HG03520 (cell line): ENCODE data around the gene TOR1AIP2.

Experiments
- ATAC-seq: cut with Tn5 transposase; IDR thresholded peaks from one replicate; pipeline ENCODE4 v1.9.1; 2021; ENCODE audit warnings: mild to moderate bottlenecking, moderate library complexity; ENCODE audit not compliant: unreplicated experiment

The TOR1AIP2 gene

GRCh38 chr1:179877586-179878265, at the start of gene TOR1AIP2:
TSS of gene TOR1AIP2 (minus strand) at chr1:179877803. CDS start at chr1:179852665, 25,138 bp downstream.
- peak; percentile 57 for ATAC-seq

GRCh38 chr1:179926850-179927205, 49.2 kb upstream of the TOR1AIP2 start:
- no peak for ATAC-seq

DNA sequence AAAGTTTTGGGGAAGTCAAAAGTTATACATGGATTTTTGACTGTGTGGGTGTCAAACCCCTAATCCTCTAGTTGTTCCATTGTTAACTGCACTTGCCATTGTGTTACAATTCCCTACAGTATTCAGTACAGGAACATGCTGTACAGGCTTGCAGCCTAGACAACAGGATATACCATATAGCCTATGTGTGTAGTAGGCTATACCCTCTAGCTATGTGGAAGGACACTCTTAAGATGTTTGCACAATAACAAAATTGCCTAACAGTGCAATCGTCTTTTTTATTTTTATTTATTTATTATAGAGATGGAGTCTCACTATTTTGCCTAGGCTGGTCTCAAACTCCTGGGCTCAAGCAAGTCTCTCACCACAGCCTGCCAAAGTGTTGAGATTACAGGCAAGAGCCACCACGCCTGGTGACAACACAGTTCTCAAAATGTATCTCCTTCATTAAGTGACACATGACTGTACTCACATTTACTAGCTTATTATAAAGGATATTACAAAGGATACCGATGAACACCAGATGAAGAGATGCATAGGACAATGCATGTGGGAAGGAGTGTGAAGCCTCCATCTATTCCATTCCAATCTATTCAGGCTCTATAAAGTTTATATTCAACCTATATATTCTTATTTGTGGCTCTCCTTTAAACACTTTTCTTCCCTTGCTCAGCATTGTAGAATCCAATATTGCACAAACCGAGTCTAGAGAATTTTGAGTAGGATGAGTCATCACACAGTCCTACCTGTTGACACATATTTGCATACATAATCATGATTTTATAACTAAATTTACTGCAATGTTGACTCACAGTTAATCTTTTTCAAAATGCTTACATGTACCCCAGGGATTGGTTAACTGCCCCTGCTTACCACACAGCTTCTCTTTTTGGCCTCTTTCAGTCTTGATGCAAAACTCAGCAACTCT, 48.6 kb upstream of the TOR1AIP2 start:
- no peak for ATAC-seq

- no peak for ATAC-seq
Measured at GRCh38 chr1:179925302-179925701, 47.7 kb upstream of the TOR1AIP2 start.

DNA sequence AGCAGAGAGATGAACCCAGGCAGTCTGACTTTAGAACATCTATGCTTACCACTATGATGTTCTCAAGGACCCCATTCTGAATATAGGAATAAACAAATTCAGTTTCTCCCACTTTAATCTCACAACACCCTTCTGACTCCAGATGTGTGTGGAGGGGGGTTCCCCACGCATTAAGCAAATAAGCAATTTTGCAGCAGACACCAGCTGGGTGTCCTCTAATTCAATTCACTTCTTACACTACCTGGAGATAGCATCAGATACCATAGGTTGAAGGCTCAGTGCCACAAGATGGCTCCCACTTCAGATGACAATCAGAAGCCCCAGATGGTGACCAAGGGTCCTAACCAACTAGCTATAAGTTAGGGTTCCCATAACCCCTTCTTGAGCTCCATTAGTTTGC, 46.7 kb upstream of the TOR1AIP2 start:
- no peak for ATAC-seq

DNA sequence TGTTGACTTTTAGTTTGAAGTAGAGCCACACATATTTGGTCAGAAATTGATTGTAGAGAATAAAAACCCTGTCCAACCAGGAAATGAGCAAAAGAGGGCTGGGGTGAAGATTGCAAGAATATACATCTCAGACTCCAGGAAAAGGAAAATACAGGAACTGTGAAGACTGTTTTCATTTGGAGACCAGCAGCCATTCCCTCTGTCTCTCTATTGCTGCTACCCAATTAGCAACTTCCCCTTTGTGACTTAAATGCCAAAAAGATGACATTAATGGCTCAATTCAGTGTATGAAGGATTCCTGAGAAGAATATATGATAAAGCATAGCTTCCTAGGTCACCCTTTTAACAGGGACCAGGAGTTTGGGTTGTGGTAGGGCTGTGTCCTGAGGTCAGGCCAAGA, 45.4 kb upstream of the TOR1AIP2 start:
- no peak for ATAC-seq

DNA sequence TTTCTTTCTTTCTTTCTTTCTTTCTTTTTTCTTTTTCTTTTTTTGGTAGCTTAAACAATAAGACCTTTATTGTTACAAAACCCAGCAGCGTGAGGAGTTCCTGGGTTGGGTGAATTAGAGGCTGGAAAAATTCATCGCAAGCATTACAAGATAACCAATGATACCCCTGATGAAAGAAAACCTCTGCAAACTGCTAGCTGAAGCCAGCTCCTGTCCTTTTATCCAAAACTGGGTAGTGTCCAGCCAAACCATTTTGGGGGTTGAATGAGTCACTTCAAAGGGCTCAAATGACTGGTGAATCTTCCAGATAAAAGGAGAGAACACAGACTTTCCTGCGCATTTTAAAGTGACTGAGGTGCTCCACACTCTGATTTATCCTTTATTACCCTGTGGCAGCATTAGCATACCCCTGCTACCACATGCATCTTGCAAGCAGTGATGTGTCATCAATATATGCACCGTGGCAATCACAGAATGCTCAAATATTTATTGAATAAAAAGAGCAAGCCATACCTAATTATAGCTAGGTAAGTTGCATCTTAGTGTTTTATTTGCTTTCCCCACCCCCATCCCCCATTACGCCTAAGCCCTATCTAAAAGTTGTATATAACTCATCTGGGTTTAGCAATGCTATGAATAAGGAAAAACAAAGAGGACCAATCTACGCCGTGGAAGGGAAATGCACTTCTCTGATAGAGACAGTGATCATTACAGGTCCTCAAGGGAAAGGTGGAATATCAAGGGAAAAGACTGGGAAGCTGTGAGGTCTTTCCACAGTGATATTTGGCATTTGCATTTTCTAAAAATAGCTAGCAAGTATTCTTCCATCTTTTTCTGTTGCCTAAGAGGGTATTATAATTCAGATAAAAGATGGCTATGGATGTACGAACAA, 44.6 kb upstream of the TOR1AIP2 start:
- ATAC-seq: no peak

GRCh38 chr1:179921472-179921871, 43.9 kb upstream of the TOR1AIP2 start:
- ATAC-seq: no peak

- no peak for ATAC-seq
Measured at GRCh38 chr1:179917601-179918429, 40.2 kb upstream of the TOR1AIP2 start.

- ATAC-seq: no peak
Measured at GRCh38 chr1:179911812-179912211, 34.2 kb upstream of the TOR1AIP2 start.

DNA sequence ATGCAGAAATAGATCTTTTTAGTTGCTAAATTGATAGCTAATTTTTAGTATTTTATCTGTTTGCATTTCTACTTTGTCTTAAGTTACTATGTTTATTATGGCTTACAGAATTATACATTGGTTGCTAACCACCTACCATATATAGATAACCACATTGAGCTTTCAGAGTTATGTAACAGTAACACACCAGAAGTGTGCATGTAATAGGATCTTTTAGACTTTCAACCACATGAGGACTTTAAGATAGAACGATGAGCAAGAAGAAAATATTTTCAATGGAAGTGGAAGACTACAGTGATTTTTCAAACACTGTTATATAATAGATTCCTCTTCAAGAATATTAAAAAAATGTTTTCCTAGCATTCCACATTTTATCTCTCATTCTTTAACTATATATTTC, 33.3 kb upstream of the TOR1AIP2 start:
- ATAC-seq: no peak

DNA sequence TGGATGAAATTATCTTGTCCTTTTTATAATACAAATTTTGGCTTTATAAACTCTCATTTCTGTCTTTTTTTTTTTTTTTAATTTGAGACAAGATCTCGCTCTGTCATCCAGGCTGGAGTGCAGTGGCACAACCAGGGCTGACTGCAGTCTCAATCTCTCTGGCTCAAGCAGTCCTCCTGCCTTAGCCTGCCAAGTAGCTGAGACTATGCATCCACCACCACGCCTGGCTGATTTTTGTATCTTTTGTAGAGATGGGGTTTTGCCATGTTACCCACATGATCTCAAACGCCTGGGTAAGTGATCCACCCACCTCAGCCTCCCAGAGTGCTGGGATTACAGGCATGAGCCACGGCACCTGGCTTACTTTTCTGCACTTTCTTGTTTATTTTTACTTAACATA, 12.0 kb upstream of the TOR1AIP2 start:
- no peak for ATAC-seq

DNA sequence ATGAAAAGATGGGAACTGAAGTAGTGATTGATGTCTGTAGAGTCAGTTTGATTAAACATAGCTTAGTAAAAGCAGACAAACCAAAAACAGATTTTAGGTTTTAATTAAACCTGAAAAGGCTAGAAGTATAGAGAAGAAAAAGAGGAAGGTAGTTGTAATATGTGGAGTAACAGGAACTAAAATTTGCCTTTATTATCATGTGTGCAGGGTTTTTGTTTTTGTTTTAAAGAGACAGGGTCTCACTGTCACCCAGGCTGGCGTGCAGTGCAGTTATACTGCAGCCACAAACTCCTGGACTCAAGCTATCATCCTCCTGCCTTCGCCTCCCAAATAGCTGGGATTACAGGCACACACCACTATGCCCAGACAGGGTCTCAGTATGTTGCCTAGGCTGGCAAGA, 10.5 kb upstream of the TOR1AIP2 start:
- no peak for ATAC-seq

GRCh38 chr1:179883745-179884138, 6.1 kb upstream of the TOR1AIP2 start:
- no peak for ATAC-seq

DNA sequence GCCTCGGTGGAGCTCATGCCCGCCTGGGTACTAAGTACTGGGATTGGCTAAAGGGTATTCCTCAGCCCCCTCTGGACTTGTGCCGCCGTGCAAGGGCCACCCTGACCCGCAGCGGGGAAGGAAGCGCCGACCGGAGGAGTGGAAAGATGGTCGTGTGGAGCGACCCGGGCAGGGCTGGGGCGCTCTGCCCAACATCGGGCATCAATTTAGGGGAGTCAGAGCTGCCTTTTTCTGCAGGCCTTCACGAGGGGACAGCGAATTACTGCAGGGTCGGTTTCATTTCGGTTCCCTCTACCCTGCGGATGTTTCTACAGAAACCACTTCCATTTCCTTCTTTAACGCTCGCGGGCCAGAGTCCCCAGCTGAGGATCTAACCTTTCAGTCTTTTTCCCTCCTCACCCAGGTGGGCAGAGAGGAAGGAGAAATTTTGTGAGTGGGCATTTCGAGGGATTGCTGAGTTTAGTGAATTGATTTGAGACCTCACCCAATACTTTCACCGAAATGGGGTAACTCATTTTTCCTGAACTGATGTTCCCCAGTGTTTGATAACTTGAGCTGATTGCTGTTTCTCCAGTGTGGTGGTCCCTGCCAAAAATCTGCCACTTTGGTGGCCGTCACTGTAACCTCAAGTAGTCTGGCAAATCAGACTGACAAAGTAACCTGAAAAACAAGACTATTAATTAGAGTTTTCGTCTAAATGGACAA, 5.6 kb upstream of the TOR1AIP2 start:
- ATAC-seq: no peak

GRCh38 chr1:179882253-179883039, 4.8 kb upstream of the TOR1AIP2 start, which contains the start of gene TOR1AIP1:
TSS of gene TOR1AIP1 (plus strand) at chr1:179882285. CDS start at chr1:179882503, 218 bp downstream.
- ATAC-seq: peak; percentile 67

- peak; percentile 0 for ATAC-seq
Measured at GRCh38 chr1:179881642-179882252, 4.1 kb upstream of the TOR1AIP2 start.

- ATAC-seq: no peak
Measured at GRCh38 chr1:179879797-179880196, 2.2 kb upstream of the TOR1AIP2 start.
